GM18519 (cell line): Measurements from ENCODE around the gene AP4S1.
"Not testable (repeated sequence)": the region's sequence is repeated elsewhere in the genome, so short reads cannot be mapped to it uniquely, and the experiment has no call there.

Source experiments
- ATAC-seq: cut with Tn5 transposase; IDR thresholded peaks from one replicate; pipeline ENCODE4 v1.9.1; 2021; ENCODE audit warnings: mild to moderate bottlenecking, moderate library complexity; ENCODE audit not compliant: unreplicated experiment, low FRiP score

The AP4S1 gene

GRCh38 chr14:31025367-31026076, at the start of gene AP4S1:
Gene AP4S1, plus strand, starts transcription at chr14:31025649. Its CDS starts 40,548 bp downstream, at chr14:31066197.
- no peak for ATAC-seq

DNA sequence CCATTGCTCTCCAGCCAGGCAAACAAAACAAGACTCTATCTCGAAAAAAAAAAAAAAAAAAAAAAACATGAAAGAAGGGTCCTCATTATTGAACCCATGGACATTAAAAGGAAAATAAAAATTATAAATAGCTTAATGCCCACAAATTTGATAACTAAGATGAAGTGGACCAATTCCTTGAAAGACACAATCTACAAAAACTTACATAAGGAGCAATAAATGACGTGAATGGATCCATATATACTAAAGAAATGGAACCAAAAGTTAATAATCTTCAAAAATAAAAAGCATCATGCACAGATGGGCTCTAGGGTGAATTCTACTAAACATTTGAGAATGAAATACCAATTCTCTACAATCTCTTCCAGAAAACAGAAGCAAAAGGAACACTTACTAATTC, 47.7 kb upstream of the AP4S1 start:
- no peak for ATAC-seq

- not testable (repeated sequence) for ATAC-seq
Measured at GRCh38 chr14:30980106-30980704, 45.2 kb upstream of the AP4S1 start.

DNA sequence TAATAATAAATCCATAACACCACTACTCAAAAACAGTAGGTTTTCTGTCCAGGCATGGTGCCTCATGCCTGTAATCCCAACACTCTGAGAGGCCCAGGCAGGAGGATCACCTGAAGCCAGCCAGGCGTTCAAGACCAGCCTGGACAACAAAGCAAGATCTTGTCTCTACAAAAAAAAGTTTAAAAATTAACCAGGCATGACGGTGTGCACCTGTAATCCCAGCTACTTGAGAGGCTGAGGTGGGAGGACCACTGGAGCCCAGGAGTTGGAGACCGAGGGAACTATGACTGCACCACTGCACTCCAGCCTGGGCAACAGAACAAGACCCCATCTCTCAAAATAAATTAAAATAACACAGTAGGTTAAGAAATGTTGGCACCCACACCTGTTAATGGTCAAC, 44.5 kb upstream of the AP4S1 start:
- ATAC-seq: no peak

GRCh38 chr14:30982533-30982932, 42.9 kb upstream of the AP4S1 start:
- ATAC-seq: no peak

GRCh38 chr14:30983858-30984257, 41.6 kb upstream of the AP4S1 start:
- no peak for ATAC-seq

- ATAC-seq: no peak
Measured at GRCh38 chr14:30985796-30986195, 39.7 kb upstream of the AP4S1 start.

- ATAC-seq: no peak
Measured at GRCh38 chr14:30988509-30988908, 36.9 kb upstream of the AP4S1 start.

DNA sequence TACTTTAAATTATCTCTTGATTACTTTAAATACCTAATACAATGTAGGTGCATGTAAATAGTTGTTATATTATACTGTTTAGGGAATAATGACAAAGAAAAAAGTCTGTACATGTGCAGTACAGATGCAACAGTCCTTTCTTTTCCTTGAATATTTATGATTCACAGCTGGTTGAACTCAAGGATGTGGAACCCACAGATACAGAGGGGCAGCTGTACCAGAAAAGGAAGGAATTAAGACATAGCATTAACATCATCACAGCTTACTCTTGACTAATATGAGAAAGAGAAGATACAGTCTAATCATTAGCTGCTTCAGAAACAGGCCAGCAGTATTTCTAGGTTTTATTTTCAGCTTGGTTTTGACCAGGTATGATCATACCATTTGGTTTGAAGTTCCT, 34.7 kb upstream of the AP4S1 start:
- no peak for ATAC-seq

GRCh38 chr14:30991408-30991807, 34.0 kb upstream of the AP4S1 start:
- no peak for ATAC-seq

DNA sequence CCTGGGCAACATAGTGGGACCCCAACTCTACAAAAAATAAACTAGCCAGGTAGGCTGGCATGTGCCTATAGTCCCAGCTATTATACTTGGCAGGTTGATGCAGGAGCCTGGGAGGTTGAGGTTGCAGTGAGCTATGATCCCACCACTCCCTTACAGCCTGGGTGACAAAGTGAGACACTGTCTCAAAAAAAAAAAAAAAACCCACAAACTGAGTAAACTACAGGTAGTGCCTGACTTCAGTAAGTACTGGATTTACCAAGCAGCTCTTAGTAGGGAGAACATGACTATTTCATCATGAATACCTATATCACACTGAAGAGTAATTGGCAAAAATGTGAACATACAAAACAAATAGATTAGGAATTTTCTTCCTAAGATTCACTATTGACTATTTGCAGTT, 32.4 kb upstream of the AP4S1 start:
- no peak for ATAC-seq

DNA sequence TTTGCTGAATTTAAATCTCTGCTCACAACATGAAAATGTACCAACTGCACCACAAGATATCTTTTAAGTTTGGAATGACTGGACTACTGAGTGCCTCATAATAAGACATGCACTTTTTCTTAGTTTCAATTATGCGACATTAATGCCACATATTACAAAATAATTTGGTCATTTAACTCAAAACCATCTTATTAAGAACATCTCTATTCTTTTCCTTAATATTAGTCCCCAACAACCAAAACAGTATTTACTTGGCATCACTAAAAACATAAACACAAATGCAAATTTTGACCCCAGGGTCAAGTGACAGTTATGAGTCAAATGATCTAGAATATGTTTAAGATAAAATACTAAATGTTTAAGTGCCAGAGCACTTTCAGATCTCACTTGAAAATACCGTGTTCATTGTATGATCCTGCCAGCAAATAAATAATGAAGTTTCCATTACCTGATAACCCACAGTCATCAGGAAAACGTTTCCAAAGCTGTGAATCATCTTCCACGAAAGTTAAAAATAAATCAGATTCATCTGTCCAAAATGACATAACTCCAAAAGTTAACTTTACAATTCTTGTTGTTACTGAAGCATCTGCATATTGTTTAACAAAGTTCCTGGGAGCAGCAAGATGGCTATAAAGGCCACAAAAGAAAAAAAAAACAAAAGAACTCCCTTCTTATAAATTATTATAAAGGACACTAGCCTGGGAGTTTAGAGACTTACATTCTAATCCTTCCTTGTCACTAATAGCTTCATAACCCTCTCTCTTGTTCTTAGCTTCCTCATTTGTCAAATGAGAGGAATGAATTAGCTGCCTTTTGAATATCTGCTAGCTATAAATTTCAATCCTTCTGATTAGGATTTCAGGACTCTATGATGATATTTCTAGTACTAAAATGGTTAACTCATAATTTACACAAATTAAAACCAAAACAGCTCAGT, 30.5 kb upstream of the AP4S1 start:
- peak; percentile 61 for ATAC-seq

GRCh38 chr14:30995689-30996088, 29.8 kb upstream of the AP4S1 start:
- ATAC-seq: no peak

- no peak for ATAC-seq
Measured at GRCh38 chr14:30996892-30997659, 28.4 kb upstream of the AP4S1 start.

GRCh38 chr14:30998100-30998706, 27.2 kb upstream of the AP4S1 start:
- ATAC-seq: no peak

GRCh38 chr14:30999038-30999773, 26.2 kb upstream of the AP4S1 start:
- no peak for ATAC-seq

- ATAC-seq: no peak
Measured at GRCh38 chr14:31000629-31001338, 24.7 kb upstream of the AP4S1 start.

- no peak for ATAC-seq
Measured at GRCh38 chr14:31001339-31001658, 24.1 kb upstream of the AP4S1 start.

DNA sequence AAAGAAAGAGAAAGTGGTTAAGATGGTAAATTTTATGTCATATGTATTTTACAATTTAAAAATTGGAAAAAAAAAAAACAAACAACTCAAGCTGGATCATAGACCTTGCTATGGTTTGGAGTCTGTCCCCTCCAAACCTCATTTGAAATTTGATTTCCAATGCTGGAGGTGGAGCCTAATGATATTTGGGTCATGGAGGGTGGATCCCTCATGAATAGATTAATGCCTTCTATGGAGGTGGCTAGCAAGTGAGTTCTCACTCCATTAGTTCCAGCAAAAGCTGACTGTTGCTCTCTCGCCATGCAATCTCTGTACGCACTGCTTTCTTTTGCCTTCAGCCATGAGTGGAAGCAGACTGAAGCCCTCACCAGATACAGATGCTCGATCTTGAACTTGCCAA, 22.2 kb upstream of the AP4S1 start:
- ATAC-seq: no peak
